Osteoblast (primary cell): Measurements from ENCODE around the gene NPAS3. TPM values are rescaled to one million over a fixed set of nuclear protein-coding genes. Genes with fewer than 3 reads are reported as not detected.

Experiments used
- DNase-seq: peaks from one replicate; pipeline ENCODE4 v3.0.0; 2011; ENCODE audit warnings: low spot score, mixed read lengths; ENCODE audit not compliant: insufficient read length; ENCODE audit errors: missing footprints
- H2AFZ ChIP-seq: 2 replicates; pipeline ENCODE4 v1.6.0; 2011; ENCODE audit warnings: mild to moderate bottlenecking, low read length
- H3K27ac ChIP-seq: 2 replicates; pipeline ENCODE4 v1.5.1; 2011; ENCODE audit warnings: mild to moderate bottlenecking, low read depth, low read length, moderate library complexity
- H3K27me3 ChIP-seq: 2 replicates; pipeline ENCODE4 v1.6.0; 2012; ENCODE audit warnings: mild to moderate bottlenecking, control low read depth, inconsistent platforms, low read length, moderate library complexity; ENCODE audit not compliant: insufficient read depth
- H3K36me3 ChIP-seq: 2 replicates; pipeline ENCODE4 v1.5.1; 2011; ENCODE audit warnings: mild to moderate bottlenecking, low read length, control low read depth, moderate library complexity; ENCODE audit not compliant: insufficient read depth
- H3K4me1 ChIP-seq: 2 replicates; pipeline ENCODE4 v1.5.1; 2011; ENCODE audit warnings: mild to moderate bottlenecking, low read length, control low read depth, moderate library complexity; ENCODE audit not compliant: insufficient read depth
- H3K4me2 ChIP-seq: 2 replicates; pipeline ENCODE4 v1.6.0; 2011; ENCODE audit warnings: mild to moderate bottlenecking, low read length; ENCODE audit not compliant: insufficient read depth
- H3K4me3 ChIP-seq: fragments of 200-600 bp; sonication (generic); 3 replicates; pipeline ENCODE4 v1.5.1; 2012; ENCODE audit warnings: mild to moderate bottlenecking, low read length, inconsistent platforms; ENCODE audit not compliant: insufficient read depth
- H3K79me2 ChIP-seq: 2 replicates; pipeline ENCODE4 v1.6.0; 2012; ENCODE audit warnings: mild to moderate bottlenecking, low read length, control low read depth, inconsistent platforms; ENCODE audit not compliant: insufficient read depth
- H3K9me3 ChIP-seq: 2 replicates; pipeline ENCODE4 v1.5.1; 2011; ENCODE audit warnings: low read depth, low read length, control low read depth
- H4K20me1 ChIP-seq: 2 replicates; pipeline ENCODE4 v1.6.0; 2012; ENCODE audit warnings: mild to moderate bottlenecking, low read length, control low read depth; ENCODE audit not compliant: insufficient read depth
- total RNA-seq: library from RNA; depleted of rRNA; stranded (reverse); fragments of >200 nt; gene quantifications from 2 replicates; pipeline ENCODE4 v1.2.3, GENCODE V29; 2012
- TF ChIP-seq, protein P1 (sequence below): IDR thresholded peaks from 2 replicates; pipeline ENCODE4 v1.5.1; 2011; ENCODE audit warnings: mild to moderate bottlenecking, low read depth, low read length, moderate library complexity; ENCODE audit errors: extremely low read depth

NPAS3 gene
- total RNA-seq, 1 donor, result 0.72 TPM

DNA sequence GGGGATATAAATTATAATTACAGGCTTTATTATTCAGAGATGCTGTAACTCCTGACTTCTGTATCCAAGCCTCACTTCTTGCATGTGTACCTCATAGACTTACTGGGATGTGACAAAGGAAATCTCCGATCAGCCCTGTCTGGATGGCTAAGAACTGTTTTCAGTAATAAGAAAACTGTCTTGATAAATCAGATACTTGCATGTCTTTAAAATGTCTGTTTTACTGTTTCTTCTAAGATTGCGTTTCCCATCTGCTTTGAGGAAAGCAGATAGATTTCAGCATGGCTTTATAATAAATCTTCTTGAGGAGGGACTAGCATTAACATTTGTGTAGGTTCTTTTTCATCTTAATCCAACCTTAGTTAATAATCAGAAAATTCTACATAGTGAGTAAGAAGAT lies 616.3 kb downstream of the NPAS3 start:
- TF ChIP-seq, protein P1, sequence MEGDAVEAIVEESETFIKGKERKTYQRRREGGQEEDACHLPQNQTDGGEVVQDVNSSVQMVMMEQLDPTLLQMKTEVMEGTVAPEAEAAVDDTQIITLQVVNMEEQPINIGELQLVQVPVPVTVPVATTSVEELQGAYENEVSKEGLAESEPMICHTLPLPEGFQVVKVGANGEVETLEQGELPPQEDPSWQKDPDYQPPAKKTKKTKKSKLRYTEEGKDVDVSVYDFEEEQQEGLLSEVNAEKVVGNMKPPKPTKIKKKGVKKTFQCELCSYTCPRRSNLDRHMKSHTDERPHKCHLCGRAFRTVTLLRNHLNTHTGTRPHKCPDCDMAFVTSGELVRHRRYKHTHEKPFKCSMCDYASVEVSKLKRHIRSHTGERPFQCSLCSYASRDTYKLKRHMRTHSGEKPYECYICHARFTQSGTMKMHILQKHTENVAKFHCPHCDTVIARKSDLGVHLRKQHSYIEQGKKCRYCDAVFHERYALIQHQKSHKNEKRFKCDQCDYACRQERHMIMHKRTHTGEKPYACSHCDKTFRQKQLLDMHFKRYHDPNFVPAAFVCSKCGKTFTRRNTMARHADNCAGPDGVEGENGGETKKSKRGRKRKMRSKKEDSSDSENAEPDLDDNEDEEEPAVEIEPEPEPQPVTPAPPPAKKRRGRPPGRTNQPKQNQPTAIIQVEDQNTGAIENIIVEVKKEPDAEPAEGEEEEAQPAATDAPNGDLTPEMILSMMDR, result no peak
- H3K79me2 ChIP-seq, result no peaks in the 10 kb centered on the region
- H3K9me3 ChIP-seq, result no peaks in the 10 kb centered on the region
- no peak for DNase-seq
- H3K27me3 ChIP-seq, result no peaks in the 10 kb centered on the region
- H3K27ac ChIP-seq, result no peak overlapping the region
- H3K4me1 ChIP-seq, result peaks cover 5% of the 10 kb centered on the region
- H4K20me1 ChIP-seq, result no peaks in the 10 kb centered on the region
- no peak overlapping the region for H3K4me2 ChIP-seq
- H2AFZ ChIP-seq, result no peak overlapping the region
- H3K36me3 ChIP-seq, result no peaks in the 10 kb centered on the region
- H3K4me3 ChIP-seq, result no peak overlapping the region

DNA sequence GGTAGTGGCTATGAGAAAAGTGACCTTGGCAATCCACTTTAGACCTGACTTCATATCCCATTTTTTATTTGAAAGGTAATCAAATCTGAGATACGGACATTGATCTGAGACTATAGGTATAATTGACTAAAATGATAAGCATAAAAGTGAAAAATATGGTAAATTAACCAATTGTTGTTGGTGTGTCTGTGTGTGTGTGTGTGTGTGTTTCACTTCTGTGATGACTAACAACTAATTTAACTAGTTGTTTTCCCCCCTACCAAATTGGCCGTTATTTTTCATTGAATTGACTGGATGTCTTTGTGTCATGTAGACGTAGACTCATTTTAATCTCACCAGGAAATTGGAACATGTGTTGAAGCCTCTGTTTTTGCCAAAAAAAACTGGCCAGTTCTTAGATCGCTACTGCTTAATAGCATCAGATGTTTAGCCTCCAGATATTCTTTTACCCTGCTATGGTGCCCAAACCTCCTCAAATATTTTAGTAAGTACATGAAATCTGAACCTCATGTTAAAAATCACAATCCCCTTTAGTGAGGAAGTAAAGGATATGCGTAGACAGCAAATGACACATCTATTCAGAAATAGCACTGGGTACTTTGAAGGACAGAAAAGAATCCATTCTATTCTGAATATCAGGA lies 617.2 kb downstream of the NPAS3 start:
- H3K27ac ChIP-seq, result no peak overlapping the region
- no peaks in the 10 kb centered on the region for H3K9me3 ChIP-seq
- H4K20me1 ChIP-seq, result no peaks in the 10 kb centered on the region
- no peaks in the 10 kb centered on the region for H3K27me3 ChIP-seq
- no peak overlapping the region for H3K4me2 ChIP-seq
- TF ChIP-seq, protein P1, result no peak
- no peak overlapping the region for H3K4me3 ChIP-seq
- H2AFZ ChIP-seq, result no peak overlapping the region
- H3K4me1 ChIP-seq, result peaks cover 5% of the 10 kb centered on the region
- no peaks in the 10 kb centered on the region for H3K79me2 ChIP-seq
- no peaks in the 10 kb centered on the region for H3K36me3 ChIP-seq
- DNase-seq, result no peak

DNA sequence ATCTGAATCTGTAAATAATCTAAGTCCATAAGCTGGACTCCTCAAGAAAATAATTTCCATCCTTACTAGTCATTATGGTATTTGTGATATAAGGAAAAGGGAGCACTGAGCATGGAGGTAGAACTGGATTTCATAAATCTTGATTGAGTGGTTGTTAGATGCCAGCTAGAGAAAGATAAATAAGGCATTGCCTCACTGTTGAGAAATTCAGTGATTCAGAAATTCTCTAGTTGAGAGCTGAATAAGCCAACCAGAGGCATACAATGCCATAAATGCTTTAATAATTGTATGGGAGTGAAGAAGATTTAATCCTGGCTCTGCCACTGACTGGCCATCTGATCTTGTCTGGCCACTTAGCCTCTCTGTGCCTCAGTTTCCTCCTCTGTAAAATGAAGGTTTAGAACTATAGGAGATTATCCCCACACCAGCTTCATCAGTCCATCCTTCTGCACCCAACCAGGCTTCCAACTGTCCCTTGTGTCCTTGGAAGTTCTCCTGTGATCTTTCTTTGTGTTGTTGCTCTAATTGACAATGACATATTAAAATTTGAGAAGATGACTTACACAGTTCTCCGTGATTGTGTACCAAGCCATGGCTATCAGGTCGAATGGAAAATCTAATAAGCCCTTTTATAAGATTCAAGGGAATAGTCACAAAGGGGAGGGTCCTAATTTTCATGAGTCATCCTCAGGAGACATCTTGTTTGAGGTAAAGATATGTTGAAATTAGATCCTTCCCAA lies 617.9 kb downstream of the NPAS3 start:
- Histone ChIP-seq H3K4me2 (no peak overlapping the region), H2AFZ (no peak overlapping the region), H3K27me3 (no peaks in the 10 kb centered on the region), H3K36me3 (no peaks in the 10 kb centered on the region), H3K79me2 (no peaks in the 10 kb centered on the region), H3K4me1 (peaks cover 5% of the 10 kb centered on the region), H4K20me1 (no peaks in the 10 kb centered on the region), H3K9me3 (no peaks in the 10 kb centered on the region), H3K27ac (no peak overlapping the region), H3K4me3 (no peak overlapping the region)
- no peak for DNase-seq
- TF ChIP-seq, protein P1, result no peak

DNA sequence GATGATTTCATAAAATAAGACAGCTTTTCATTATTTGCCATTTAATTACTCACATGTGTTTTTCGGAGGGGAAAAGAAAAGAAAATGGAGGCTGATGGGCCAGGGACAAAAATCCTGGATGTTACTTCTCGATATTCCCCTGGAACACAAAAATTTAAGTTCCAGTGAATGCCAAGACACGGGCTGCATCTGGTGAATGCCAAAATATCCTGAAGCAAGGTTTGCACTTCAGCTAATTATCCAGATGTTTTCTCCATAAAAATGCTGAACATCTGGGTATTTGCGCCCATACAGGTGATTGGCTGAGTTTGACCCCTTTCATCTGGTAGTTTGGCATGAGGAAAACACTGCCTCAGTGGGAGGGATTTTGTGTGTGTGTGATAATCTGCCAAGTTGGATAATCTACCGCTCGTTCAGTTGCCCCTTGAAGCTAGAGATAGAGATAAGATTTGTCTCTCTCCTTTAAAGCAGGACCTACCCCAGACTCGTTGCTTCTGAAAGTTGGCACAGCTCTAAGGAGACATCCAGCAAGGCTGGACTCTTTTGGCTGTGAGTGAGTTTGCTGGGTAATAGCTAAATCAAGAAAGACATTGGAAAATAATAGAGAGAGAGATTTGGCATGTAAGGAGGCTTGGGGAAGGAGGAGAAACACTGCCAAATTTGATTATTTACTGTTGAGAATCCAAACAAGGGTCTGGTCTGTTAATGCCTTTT lies 622.2 kb downstream of the NPAS3 start:
- Histone ChIP-seq H3K27ac (no peak overlapping the region), H2AFZ (no peak overlapping the region), H3K79me2 (no peaks in the 10 kb centered on the region), H3K4me2 (no peak overlapping the region), H3K36me3 (no peaks in the 10 kb centered on the region), H3K4me1 (peaks cover 8% of the 10 kb centered on the region), H3K4me3 (no peak overlapping the region), H3K9me3 (no peaks in the 10 kb centered on the region), H4K20me1 (no peaks in the 10 kb centered on the region), H3K27me3 (no peaks in the 10 kb centered on the region)
- TF ChIP-seq, protein P1, result no peak
- no peak for DNase-seq
